ENCODE data around the gene MAN2A1.
A peak's percentile ranks its signal among the peaks of the same experiment; 100 is the strongest.

The MAN2A1 gene

GRCh38 chr5:109689740-109690241 lies at the start of gene MAN2A1:
TSS of gene MAN2A1 (plus strand) at chr5:109689927. CDS start at chr5:109690418, 491 bp downstream.
- peak; percentile 56 to 62 for DNase-seq (ENCODE audit: low read depth in 2 of 2)

DNA sequence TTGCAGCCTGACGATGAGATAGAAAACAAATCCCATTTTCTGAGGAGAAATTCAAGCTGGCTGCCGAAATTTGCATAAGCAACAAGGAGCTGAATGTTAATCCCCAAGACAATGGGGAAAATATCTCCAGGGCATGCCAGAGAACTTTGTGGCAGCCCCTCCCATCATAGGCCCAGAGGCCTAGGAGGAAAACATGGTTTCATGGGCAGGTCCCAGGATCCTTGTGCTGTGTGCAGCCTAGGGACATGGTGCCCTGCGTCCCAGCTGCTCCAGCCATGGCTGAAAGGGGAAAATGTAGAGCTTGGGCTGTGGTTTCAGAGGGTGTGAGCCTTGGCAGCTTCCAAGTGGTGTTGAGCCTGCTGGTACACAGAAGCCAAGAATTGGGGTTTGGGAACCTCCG lies 48.8 kb upstream of the MAN2A1 start:
- DNase-seq (ENCODE audit: low read depth in 2 of 2), result no peak

DNA sequence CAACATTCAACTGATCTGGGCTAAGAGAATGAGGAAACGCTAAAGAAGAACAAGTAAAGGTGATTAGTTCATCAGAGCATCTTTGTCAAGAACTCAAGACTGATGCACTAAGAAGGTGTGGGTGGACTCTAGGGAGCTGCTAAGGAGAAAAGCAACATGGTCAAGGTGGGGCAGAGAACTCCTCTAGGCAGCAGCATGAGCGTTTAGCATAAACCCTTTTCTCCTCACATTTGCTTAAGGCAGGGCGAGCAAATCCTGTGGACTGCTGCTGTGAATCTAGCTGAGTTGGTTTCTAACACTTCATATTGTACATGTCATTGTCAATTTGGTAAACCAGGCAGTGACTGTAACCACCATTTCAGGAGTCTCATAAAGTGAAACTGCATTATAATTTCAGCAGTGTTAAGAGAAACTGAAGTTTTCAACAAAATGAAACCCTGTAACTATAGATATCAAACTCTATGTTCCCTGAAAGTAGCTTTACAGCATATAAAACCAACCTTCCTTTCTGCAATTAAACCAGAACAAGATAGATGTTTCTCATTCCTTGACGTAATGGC lies 45.9 kb upstream of the MAN2A1 start:
- DNase-seq (ENCODE audit: low read depth in 2 of 2), result no peak

- DNase-seq (ENCODE audit: low read depth in 2 of 2), result no peak
Observed at GRCh38 chr5:109644829-109645228, 44.9 kb upstream of the MAN2A1 start.

GRCh38 chr5:109645707-109646192 lies 44.0 kb upstream of the MAN2A1 start:
- DNase-seq (ENCODE audit: low read depth in 2 of 2), result no peak

GRCh38 chr5:109649318-109649717 lies 40.4 kb upstream of the MAN2A1 start:
- DNase-seq (ENCODE audit: low read depth in 2 of 2), result no peak

DNA sequence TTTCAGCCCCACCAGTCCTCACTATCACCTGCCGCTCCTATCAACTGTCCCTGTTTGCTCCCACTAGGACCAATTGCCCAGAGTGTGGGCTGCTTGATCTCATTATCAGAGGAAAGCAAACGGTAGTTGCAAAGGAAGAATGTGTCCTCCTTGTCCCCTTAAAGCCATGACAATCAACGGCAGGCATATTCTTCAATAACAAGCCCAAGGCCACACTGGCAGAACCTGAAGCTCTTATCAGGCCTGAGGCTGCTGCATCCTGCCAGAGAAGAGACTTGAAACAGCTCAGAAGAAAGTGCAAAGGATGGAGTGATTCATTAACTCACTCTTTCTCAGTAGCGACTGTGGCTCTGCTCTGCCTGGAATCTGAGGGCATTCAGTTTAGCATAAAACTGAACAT lies 39.2 kb upstream of the MAN2A1 start:
- no peak for DNase-seq (ENCODE audit: low read depth in 2 of 2)

GRCh38 chr5:109652096-109652495 lies 37.6 kb upstream of the MAN2A1 start:
- no peak for DNase-seq (ENCODE audit: low read depth in 2 of 2)

GRCh38 chr5:109653042-109653441 lies 36.7 kb upstream of the MAN2A1 start:
- DNase-seq (ENCODE audit: low read depth in 2 of 2), result no peak

- no peak for DNase-seq (ENCODE audit: low read depth in 2 of 2)
Observed at GRCh38 chr5:109653561-109654239, 36.0 kb upstream of the MAN2A1 start.

DNA sequence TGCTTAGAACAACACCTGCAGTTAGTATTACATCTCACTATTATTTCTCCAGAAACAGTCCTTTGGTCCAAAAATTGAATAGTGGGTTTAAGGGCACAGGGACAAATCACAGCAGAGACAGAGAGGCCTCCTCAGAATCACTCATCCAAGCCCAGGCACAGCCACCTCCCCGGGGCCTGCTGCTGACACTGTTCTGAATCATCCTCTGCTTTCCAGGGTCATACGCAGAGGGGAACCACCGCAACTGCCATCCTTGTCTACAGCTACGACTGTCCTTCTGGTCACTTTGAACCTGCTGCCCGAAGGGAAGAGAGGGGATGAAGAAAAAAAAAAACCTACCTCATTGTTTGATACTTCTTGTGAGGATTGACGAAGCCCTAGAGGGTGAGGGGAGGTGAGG lies 35.3 kb upstream of the MAN2A1 start:
- DNase-seq (ENCODE audit: low read depth in 2 of 2), result peak in 1 of 2 donors; percentile 11

DNA sequence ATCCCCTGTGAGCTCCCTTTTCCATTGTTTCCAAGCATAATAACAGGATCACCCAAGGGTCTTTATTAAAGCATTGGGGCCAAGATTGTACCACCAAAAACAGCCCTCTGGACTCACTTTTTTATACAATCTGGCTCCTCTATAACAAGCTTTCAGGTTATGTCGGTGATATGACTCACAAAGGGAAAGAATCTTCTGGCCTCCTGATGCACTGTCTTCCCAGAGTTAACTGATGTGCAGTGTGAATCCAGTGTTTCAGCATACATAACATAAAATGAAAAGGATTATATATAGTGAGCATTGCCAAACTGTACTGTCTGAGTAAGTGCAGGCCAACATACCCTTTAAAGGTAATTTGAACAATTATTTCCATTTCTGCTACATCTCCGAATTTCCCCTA lies 33.9 kb upstream of the MAN2A1 start:
- no peak for DNase-seq (ENCODE audit: low read depth in 2 of 2)

DNA sequence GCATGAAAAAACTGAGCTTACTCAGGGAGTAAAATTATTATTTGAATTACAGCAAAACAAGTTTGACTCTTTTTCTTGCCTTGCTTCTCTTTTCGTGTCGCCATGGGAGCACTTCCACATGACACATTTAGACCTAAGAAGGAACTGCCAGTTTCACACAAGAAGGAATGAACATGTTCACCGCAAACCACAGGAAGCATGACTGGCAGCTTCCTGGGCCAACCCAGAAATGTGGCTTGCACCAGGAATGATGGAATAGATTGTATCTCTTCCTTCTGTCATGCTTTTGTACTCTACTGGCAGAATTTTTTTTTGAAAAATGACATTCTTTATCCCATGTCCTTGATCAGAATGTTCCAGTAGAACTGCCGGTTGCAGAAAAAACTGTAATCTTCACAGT lies 32.9 kb upstream of the MAN2A1 start:
- DNase-seq (ENCODE audit: low read depth in 2 of 2), result peak; percentile 33 to 34

GRCh38 chr5:109659901-109660300 lies 29.8 kb upstream of the MAN2A1 start:
- no peak for DNase-seq (ENCODE audit: low read depth in 2 of 2)

DNA sequence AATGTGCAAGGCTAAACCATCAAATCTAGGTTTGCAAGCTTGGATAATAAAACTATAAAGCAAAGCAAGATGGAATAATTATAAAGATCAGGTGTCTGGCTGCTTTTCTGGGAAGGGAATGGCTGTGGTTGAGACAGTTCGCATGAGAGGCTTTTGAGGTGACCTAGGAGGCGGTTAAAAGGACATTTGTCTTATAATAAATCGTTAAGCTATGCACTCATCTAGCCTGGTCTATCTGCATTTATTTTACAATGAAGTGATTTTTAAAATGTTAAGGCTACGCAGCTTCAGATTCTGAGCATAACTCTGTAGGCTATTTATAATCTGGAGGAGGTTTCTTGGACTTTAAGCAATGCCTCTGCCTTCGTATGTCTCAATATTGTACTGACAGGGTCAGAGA lies 29.4 kb upstream of the MAN2A1 start:
- DNase-seq (ENCODE audit: low read depth in 2 of 2), result no peak

DNA sequence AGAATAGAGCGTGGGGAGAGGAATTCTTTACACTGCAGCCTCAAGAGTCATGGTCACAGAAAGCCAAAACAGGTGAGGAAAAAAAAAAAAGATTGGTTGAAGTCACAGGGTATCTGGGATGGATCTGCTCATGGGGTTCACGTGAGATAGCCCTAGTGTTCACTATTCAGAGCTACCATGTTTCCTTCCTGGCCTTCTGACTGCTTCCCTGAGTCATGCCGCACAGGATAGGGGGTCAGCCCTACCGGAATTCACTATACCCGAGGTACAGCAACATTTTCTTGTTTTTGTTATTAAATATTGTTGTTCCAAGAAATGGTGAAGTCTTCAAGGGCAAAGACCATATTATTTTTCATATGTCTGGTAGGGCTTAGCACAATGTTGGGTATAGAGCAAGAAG lies 21.5 kb upstream of the MAN2A1 start:
- no peak for DNase-seq (ENCODE audit: low read depth in 2 of 2)

- DNase-seq (ENCODE audit: low read depth in 2 of 2), result no peak
Observed at GRCh38 chr5:109668668-109669422, 20.9 kb upstream of the MAN2A1 start.

DNA sequence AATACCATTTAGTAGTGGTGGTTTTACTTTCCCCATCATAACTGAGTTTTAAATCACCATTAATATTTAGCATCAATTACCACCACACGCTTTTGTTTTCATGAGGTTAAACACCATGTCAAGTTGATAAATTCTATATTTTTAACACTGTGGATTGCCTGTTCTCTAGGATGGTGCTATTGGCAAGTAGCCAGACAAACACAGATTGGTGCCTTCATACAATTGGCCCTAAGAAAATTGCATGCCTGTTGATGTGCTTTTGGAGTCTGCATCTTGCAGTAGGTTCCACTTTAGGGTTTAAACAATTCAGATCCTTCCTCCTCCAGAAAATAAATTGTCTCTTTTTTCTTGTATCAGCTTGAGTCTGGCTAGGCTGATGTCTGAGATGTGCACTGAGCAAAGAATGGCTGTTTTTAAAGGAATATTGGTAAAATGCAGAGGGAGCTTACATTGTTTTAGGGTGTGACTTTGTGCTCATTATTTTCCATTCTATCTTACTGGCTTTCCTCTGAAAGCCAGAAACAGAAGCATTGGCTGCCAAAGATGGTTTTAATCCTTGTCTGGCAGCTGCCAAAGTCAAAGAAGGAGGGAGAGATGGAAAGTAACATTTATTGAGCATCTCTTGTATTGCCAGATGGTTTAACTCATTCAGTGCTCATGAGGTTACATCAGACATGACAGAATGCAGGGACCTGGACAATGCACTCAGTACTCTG lies 19.6 kb upstream of the MAN2A1 start:
- no peak for DNase-seq (ENCODE audit: low read depth in 2 of 2)

DNA sequence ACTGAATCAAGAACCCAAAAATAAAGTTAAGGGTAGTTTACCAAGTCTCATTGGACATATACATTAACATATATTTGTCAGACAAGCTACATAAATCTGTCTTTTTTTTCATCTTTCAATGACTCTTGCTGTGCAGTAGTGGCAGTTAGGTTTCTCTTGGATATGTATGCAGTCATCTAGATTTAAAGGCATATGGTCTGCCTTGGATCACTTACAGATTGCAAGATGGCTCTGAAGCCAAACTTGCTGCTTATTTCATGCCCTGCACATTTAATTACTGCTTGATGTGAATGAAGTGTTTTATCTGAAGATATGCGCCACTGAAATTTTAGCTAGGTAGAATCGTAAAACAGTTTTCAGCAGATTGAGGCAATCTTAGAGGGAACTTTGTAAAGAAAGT lies 18.6 kb upstream of the MAN2A1 start:
- no peak for DNase-seq (ENCODE audit: low read depth in 2 of 2)

- DNase-seq (ENCODE audit: low read depth in 2 of 2), result no peak
Observed at GRCh38 chr5:109674596-109674995, 15.1 kb upstream of the MAN2A1 start.

DNA sequence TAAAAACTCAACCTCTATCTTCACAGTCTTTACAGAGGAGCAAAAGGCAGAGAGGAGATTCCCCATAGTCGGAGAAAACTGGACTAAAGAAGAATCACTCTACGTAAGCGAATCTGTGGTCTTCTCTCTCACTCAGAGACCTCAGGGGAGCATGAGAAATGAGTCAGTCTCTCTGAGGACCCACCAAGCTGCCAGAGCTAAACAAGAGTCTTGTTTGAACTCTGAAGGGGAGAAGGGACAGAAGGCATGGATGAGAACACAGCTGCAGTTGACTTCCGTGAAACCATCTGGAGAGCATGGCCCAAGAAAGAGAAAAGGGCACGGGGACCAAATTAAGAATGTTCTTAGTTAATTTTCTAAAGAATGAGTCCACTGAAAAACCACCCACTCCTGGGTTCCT lies 12.8 kb upstream of the MAN2A1 start:
- DNase-seq (ENCODE audit: low read depth in 2 of 2), result no peak

DNA sequence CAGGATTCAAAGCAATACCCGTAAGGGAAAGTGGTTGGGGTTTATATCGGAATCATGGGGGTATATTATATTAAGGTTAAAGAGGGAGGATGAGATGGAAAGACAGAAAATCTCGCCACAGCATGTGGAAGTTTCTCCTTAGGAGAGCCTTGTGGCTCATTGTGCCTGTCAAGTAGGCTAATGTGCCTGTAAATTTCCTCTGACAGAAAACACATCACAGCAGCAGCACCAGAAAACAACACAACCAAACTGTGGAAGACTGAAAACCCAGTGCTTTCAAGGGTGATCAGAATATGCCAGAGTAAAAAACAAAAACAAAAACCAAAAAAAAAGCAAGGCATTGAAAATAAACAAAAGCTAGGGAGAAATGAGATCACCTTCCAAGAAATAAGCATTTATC lies 11.3 kb upstream of the MAN2A1 start:
- DNase-seq (ENCODE audit: low read depth in 2 of 2), result no peak

Measured in stimulated activated CD4-positive, alpha-beta T cell treated with anti-CD3 and anti-CD28 coated beads, Interleukin-15, amount 100 ng/mL, for 48 hours (primary cell).